ENCODE data around the gene OSBPL6. TPM values are rescaled to one million over a fixed set of nuclear protein-coding genes. Genes with fewer than 3 reads are reported as not detected.

Gene OSBPL6
- total RNA-seq, 2 donors from 2014 or later = 0.95 to 4.6 TPM

- Histone ChIP-seq H3K27ac (no peak overlapping the region), H3K27me3 (replicated peaks; ENCODE audit: insufficient read depth) (no peaks in the 10 kb centered on the region), H3K36me3 (no peaks in the 10 kb centered on the region), H3K4me3 (no peak overlapping the region), H3K9me3 (no peaks in the 10 kb centered on the region), H3K4me1 (ENCODE audit: control insufficient read depth in 1 of 2, low read depth in 2 of 2) (no peaks in the 10 kb centered on the region)
- DNase-seq (ENCODE audit: low spot score) (no peak), ATAC-seq (ENCODE audit: insufficient number of reproducible peaks, low FRiP score, low read depth) (no peak)
- TF ChIP-seq, protein P1, sequence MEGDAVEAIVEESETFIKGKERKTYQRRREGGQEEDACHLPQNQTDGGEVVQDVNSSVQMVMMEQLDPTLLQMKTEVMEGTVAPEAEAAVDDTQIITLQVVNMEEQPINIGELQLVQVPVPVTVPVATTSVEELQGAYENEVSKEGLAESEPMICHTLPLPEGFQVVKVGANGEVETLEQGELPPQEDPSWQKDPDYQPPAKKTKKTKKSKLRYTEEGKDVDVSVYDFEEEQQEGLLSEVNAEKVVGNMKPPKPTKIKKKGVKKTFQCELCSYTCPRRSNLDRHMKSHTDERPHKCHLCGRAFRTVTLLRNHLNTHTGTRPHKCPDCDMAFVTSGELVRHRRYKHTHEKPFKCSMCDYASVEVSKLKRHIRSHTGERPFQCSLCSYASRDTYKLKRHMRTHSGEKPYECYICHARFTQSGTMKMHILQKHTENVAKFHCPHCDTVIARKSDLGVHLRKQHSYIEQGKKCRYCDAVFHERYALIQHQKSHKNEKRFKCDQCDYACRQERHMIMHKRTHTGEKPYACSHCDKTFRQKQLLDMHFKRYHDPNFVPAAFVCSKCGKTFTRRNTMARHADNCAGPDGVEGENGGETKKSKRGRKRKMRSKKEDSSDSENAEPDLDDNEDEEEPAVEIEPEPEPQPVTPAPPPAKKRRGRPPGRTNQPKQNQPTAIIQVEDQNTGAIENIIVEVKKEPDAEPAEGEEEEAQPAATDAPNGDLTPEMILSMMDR (IDR thresholded peaks at IDR 0.05) = no peak
These were observed 173.0 kb downstream of the OSBPL6 start for GRCh38 chr2:178367344-178367743.

DNA sequence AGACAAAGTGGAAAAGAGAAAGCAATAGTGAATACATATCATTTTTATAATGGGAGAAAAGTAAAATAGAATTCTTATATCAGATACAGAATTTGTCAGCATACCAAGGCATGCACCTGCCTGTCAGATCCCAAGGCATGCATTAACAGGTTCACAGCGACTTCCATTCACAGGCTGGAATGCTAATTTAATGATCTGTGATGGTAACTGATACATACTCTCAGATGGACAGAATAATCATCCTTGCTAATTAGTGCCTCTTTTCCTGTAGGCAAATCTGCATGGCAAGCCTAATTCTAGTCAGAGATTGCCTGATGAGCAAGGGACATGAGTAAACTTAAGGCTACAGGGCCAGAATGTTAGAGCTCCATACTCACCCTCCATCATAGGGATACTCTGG lies 180.6 kb downstream of the OSBPL6 start:
- TF ChIP-seq, protein P1 (IDR thresholded peaks at IDR 0.05) = no peak
- no peaks in the 10 kb centered on the region for H3K36me3 ChIP-seq
- H3K27me3 ChIP-seq (replicated peaks; ENCODE audit: insufficient read depth) = no peaks in the 10 kb centered on the region
- no peak for DNase-seq (ENCODE audit: low spot score)
- no peak overlapping the region for H3K27ac ChIP-seq
- H3K9me3 ChIP-seq = no peaks in the 10 kb centered on the region
- no peak overlapping the region for H3K4me3 ChIP-seq
- no peaks in the 10 kb centered on the region for H3K4me1 ChIP-seq (ENCODE audit: control insufficient read depth in 1 of 2, low read depth in 2 of 2)
- ATAC-seq (ENCODE audit: insufficient number of reproducible peaks, low FRiP score, low read depth) = no peak

- no peak for ATAC-seq (ENCODE audit: insufficient number of reproducible peaks, low FRiP score, low read depth)
- Histone ChIP-seq H3K27ac (no peak overlapping the region), H3K27me3 (replicated peaks; ENCODE audit: insufficient read depth) (no peaks in the 10 kb centered on the region), H3K36me3 (no peaks in the 10 kb centered on the region), H3K4me1 (ENCODE audit: control insufficient read depth in 1 of 2, low read depth in 2 of 2) (no peaks in the 10 kb centered on the region), H3K9me3 (no peaks in the 10 kb centered on the region), H3K4me3 (no peak overlapping the region)
- TF ChIP-seq, protein P1 (IDR thresholded peaks at IDR 0.05) = no peak
- DNase-seq (ENCODE audit: low spot score) = no peak
These were observed 182.7 kb downstream of the OSBPL6 start for GRCh38 chr2:178377046-178377445.

DNA sequence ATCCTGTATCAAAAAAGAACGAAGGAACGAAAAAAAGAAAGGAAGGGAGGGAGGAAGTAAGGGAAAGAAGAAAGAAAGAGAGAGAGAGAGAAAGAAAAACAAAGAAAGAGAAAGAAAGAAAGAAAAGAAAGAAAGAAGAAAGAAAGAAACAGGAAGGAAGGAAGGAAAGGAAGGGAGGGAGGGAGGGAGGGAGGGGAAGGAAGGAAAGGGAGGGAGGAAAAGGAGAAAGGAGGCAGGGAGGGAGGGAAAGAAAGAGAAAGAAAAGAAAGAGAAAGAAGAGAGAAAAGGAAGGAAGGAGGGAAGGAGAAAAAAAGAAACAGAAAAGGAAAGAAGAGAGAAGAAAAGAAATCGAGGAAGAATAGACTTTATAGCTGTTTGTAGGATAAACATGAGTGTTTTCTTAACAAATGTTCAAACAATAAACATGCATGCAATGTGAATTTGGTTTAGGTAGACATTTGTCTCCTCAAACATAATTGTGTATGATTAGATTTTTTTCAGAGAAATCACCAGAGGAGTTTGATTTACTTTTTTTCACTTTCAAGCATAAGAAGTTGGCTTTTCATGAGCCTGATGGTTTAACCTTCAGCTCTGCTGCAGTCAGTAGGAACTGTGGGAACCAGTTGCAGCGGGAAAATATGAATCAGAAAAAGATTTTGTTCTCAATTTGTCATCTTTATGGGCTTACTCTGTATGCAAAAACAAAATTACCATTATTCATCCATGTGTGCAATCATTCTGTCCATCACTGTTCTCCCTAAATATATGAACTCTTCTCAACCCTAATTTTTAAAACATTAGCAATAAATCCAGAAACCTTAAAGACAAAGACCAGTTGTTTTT lies 185.1 kb downstream of the OSBPL6 start:
- TF ChIP-seq, protein P1 (IDR thresholded peaks at IDR 0.05) = no peak
- Histone ChIP-seq H3K4me1 (ENCODE audit: control insufficient read depth in 1 of 2, low read depth in 2 of 2) (no peaks in the 10 kb centered on the region), H3K36me3 (no peaks in the 10 kb centered on the region), H3K27ac (no peak overlapping the region), H3K9me3 (no peaks in the 10 kb centered on the region), H3K27me3 (replicated peaks; ENCODE audit: insufficient read depth) (no peaks in the 10 kb centered on the region), H3K4me3 (no peak overlapping the region)
- ATAC-seq (ENCODE audit: insufficient number of reproducible peaks, low FRiP score, low read depth) (no peak), DNase-seq (ENCODE audit: low spot score) (no peak)

- Histone ChIP-seq H3K4me1 (ENCODE audit: control insufficient read depth in 1 of 2, low read depth in 2 of 2) (no peaks in the 10 kb centered on the region), H3K36me3 (no peaks in the 10 kb centered on the region), H3K9me3 (no peaks in the 10 kb centered on the region), H3K4me3 (no peak overlapping the region), H3K27me3 (replicated peaks; ENCODE audit: insufficient read depth) (no peaks in the 10 kb centered on the region), H3K27ac (no peak overlapping the region)
- no peak for ATAC-seq (ENCODE audit: insufficient number of reproducible peaks, low FRiP score, low read depth)
- TF ChIP-seq, protein P1 (IDR thresholded peaks at IDR 0.05) = no peak
- DNase-seq (ENCODE audit: low spot score) = no peak
These were observed 186.5 kb downstream of the OSBPL6 start for GRCh38 chr2:178380763-178381162.

Data from thoracic aorta (tissue), 2 donors.